SHP77 treated with DMSO at 0.1 percent for 48 hours (cell line): ENCODE measurements around the gene RER1.
"Not testable (repeated sequence)": the region's sequence is repeated elsewhere in the genome, so short reads cannot be mapped to it uniquely, and the experiment has no call there.

ENCODE experiments used
- DNase-seq: peaks from one replicate; lab custom pipeline; 2025; lab: John Stamatoyannopoulos, UW

RER1 gene

DNA sequence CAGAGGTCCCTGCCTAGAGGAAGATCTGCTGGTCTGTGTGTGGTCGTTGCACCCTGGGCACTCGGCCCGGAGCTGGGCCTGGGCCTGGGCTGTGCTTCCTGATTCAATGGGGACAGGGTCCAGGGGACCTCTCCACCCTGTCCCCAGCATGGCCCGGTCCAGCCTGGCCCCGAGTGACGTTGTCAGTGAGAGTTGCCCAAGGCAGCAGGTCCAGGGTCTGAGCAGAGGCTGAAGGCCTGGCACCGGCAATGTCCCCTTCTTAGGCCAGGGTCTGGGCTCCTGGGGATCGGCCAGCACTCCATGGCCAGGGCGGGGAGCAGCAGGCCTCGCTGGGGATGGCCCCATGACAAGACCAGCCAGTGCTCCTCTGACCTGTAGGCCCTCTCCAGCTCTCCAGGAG, 36.3 kb downstream of the RER1 start:
- no peak for DNase-seq

GRCh38 chr1:2428490-2428889, 36.8 kb downstream of the RER1 start:
- no peak for DNase-seq

- DNase-seq: no peak
Observed at GRCh38 chr1:2429780-2430591, 38.3 kb downstream of the RER1 start.

- DNase-seq: no peak
Observed at GRCh38 chr1:2430592-2430973, 38.9 kb downstream of the RER1 start.

GRCh38 chr1:2431103-2431502, 39.5 kb downstream of the RER1 start:
- DNase-seq: no peak

- no peak for DNase-seq
Observed at GRCh38 chr1:2431518-2431917, 39.9 kb downstream of the RER1 start.

DNA sequence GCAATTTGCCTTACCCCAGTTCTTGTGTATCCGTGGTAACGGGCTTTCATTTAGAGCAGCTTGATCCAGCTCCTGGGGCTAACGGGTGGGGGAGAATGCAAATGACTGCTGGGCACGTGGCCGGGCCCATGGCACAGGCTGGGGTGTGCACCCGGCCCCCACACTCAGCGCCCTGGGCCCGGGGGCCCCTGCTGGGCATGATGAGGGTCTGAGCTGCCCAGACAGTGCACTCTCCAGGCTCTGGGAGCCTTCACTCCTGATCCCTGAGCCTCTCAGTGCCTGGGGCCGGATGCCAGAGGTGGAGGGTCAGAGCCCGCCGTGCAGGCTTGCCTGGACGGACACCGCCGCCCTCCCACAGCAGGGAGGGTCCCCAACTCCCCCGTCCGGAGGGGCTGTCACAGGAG, 40.8 kb downstream of the RER1 start:
- no peak for DNase-seq

DNA sequence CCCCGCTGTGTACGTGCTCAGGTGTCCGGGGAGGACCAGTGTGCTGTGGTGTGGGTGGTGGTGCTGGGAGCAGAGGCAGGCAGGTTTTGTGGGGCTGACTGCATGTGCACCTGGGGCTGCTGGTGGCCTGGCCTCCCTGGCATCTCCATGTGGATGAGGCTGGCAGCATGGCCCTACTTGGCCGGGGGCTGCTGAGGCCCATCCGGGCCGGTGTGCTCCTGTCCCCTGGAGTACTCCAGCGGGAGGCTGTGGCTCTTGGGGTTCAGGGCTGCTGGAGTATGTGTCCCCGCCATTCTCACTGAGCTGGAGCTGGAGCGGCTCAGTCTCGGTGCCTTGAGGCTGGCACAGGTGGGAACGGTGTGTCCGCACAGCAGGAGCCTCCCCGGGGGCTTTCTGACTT, 41.6 kb downstream of the RER1 start:
- DNase-seq: no peak

DNA sequence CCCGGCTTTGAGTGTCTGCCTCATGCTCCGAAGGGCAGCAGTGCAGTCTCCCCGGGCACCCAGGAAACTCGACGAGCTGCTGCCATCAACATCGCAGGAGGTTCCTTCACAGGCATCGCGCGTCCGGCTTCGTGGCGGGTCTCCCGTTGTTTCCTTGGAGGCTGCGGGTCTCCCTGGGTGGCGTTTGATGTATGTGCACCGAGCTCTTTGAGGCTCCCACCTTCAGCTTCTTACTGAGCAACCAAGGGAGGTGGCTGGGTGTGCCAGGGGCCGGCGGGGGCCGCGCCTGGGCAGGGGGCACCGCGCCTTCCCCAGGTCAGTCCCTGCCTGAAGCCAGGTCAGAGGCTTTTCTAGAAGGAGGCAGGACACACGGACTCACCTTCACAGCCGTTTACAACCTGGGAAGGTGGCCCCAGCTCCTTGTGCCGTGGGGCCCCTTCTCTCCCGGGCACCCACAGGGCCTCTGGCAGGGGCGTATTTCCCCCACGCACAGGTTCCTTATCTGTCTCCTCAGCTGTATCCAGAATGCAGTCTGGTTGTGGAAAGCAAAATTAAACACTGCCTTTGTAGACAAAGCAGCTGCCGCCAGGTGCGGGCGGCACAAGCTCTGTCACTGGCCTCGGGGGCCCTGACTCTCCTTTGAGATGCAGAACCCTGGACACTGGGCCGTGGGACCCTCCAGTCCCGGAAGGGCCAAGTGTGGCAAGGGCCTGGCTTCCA, 42.5 kb downstream of the RER1 start:
- no peak for DNase-seq

GRCh38 chr1:2435091-2435490, 43.5 kb downstream of the RER1 start:
- DNase-seq: no peak

GRCh38 chr1:2435746-2436355, 44.2 kb downstream of the RER1 start:
- DNase-seq: no peak

DNA sequence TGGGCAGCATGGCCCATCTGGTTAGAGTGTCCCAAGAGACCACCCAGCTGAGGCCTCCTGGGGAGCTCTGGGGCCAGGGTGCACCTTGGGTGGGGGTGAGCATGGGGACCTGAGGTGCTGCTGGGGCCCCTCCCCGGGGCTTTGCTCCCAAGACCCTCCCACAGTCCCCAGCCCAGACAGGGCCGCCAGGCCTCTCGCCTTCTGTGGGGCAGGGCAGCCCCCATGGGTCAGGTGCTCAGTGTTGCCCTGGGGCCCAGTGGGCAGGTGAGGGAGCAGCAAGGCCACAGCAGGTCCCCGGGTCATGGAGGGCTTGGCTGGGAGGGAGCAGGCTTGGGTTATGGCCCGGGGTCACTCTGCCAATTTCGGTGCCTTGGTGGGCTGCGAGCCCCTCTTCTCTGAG, 45.2 kb downstream of the RER1 start:
- no peak for DNase-seq

- no peak for DNase-seq
Observed at GRCh38 chr1:2437617-2438016, 46.0 kb downstream of the RER1 start.

DNA sequence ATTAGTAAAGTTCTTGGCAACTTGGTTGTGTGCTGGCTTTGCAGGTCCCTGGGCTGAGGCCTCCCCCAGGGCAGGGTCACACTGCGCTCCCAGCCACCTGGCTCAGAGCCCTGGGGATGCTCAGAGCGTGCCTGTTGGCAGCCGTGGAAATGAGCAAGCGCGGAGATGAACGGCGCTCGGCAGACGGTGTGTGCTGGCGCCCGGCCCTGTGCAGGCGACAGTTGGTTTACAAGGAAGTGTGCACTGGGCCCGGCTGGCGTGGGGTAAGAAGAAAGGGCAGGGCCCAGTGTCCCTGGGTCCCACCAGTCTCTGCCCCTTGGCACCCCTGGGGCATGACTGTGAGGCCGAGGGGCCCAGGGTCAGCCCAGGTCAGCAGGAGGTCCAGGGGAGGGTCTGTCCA, 46.4 kb downstream of the RER1 start:
- no peak for DNase-seq

DNA sequence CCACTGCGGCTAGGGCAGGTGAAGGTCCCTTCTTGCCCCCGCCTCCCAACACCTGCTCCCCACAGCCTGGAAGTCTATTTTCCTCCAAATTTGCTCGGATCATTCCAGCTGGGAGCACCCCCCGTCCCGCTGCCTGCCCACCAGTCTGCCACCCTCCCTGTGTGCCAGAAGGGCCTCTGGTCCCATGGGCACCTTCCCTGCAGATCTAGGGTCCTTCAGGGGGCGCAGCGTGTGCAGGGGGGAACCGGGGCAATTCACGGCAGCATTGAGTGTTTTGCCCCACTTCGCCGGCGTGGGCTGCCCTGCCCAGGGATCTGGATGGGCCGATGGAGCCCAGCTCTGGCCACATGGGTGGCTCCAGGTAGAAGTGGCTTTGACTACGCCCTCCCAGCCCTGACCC, 47.0 kb downstream of the RER1 start:
- no peak for DNase-seq

DNA sequence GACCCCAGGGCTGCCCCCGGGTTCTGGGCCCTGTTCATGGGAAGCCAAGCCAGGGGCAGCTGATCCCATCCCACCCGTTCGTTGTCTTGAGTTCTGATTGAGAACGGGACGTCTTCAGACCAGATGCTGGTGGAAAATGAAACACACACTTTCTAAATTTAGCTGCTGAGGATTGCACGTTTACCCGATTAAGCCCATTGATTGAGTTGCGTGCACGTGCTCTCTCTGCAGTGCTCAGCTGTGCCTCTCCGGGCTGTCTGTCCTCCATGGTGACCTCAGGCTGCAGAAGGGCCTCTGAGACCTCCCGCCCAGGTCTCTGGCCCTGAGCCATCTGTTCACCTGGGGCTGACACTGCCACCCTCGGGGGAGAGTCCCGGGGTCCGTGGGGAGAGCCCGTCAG, 47.7 kb downstream of the RER1 start:
- no peak for DNase-seq

DNA sequence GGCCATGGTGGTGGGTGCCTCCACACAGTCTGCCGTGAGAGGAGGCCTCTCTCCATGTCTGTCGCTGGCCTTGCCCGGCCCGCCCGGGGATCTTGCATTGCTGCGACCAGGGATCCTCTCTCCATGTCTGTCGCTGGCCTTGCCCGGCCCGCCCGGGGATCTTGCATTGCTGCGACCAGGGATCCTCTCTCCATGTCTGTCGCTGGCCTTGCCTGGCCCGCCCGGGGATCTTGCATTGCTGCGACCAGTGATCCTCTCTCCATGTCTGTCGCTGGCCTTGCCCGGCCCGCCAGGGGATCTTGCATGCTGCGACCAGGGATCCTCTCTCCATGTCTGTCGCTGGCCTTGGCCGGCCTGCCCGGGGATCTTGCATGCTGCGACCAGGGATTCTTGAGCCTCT, 48.7 kb downstream of the RER1 start:
- DNase-seq: not testable (repeated sequence)

- no peak for DNase-seq
Observed at GRCh38 chr1:2441746-2442145, 50.1 kb downstream of the RER1 start.

- DNase-seq: no peak
Observed at GRCh38 chr1:2442661-2443060, 51.0 kb downstream of the RER1 start.

DNA sequence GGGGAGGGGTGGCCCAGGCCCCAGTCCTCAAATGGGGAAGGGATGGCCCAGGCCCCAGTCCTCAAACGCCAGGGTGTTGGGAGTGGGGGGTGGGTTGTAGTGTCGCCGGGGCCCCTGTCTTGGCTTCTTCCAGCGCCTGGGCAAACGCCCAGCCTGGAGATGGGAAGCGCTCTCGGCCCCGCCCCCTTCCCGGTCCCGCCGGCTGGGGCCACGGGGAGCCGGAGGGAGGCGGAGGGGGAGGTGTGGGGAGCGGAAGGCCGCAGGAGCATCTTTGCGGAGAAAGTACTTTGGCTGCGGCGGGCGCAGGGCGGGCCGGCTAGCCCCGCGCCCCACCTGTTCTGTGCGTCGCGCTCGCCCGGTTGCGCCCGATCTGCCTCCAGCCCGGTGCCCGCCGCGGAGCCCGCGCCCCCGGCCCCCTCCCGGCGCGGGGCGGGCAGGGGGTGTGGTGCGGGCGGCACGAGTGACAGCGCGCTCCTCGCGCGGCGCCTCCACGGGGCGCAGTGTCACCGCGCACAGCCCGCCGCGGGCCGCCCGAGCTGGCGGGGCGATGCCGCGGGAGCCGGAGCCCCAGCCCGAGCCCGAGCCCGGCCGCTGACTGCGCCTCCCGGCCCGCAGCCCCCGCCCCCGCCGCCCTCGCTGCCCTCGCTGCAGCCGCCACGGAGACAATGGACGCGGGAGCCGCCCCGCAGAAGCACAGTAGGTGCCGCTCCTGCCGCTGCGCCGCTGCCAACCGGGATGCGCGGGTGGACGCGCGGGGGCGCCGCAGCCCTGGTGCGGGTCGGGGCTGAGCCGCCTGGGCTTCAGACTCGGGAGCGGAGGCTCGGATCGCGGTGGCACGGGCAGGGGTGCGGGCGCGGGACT, 51.9 kb downstream of the RER1 start:
- DNase-seq: no peak

GRCh38 chr1:2444138-2444591, 52.5 kb downstream of the RER1 start:
- no peak for DNase-seq

GRCh38 chr1:2445162-2445822, 53.7 kb downstream of the RER1 start:
- DNase-seq: no peak
